Measurements from ENCODE around the gene STIP1. TPM values are rescaled to one million over a fixed set of nuclear protein-coding genes. Genes with fewer than 3 reads are reported as not detected.
A peak's percentile ranks its signal among the peaks of the same experiment; 100 is the strongest.

Gene STIP1
- total and polyA plus RNA-seq, 10 donors = 30.1 to 111 (median 68.7) TPM

DNA sequence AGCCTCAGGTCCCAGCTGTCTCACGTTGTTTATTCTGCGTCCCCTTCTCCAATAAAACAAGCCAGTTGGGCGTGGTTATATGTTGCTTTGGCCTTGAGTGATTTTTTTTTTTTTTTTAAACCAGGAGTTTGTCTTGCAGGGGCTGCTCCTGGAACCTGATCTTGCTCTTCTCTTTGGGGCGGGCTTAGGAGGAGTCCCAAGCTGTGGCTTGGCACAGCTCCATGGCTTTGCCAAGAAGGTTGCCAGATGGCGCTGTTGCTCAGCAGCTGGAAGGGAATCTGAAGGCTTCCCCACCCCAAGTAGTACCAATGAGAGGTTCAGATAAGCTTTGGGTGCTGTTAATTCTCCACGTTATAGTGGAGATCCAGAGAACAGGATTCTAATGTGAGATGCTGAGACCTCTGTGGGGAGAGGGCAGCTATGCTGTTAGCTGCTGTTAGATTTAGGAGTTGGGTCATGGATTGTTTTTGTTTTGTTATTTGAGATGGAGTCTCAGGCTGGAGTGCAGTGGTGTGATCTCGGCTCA lies 18.6 kb downstream of the STIP1 start:
- Histone ChIP-seq H3K4me1 (peaks cover 32 to 60% (median 51%) of the 10 kb centered on the region in 6 donors), H3K9me3 (no peaks in the 10 kb centered on the region), H3K27me3 (replicated peaks in 1 of 7) (no peaks in the 10 kb centered on the region), H3K27ac (peak overlapping the region in 7 of 8 donors; percentile 93 to 99 (median 96)), H3K36me3 (peaks cover 0 to 66% (median 46%) of the 10 kb centered on the region in 6 donors), H3K4me3 (peak overlapping the region in 1 of 8 donors; percentile 89)
- peak; percentile 95 for DNase-seq
- intact Hi-C loops (cut with DNase I; ENCODE audit: low total_unique reads) = loop anchor here (5.0 kb wide), 1 partner anchor 98 kb away; the partner anchor contains the start of gene CATSPERZ
- WGBS, 5 donors = 32 to 37% (median 36%) methylated on average over 7 of the region's 7 CpGs
- TF ChIP-seq POLR2A (IDR thresholded peaks at IDR 0.05) (no peak), CTCF (IDR thresholded peaks at IDR 0.05 in 8 of 11, conservative IDR thresholded peaks at IDR 0.05 in 3 of 11) (peak; percentile 65 to 91 (median 82)), POLR2AphosphoS5 (IDR thresholded peaks at IDR 0.05) (peak in 2 of 3 donors; percentile 71 to 93)

DNA sequence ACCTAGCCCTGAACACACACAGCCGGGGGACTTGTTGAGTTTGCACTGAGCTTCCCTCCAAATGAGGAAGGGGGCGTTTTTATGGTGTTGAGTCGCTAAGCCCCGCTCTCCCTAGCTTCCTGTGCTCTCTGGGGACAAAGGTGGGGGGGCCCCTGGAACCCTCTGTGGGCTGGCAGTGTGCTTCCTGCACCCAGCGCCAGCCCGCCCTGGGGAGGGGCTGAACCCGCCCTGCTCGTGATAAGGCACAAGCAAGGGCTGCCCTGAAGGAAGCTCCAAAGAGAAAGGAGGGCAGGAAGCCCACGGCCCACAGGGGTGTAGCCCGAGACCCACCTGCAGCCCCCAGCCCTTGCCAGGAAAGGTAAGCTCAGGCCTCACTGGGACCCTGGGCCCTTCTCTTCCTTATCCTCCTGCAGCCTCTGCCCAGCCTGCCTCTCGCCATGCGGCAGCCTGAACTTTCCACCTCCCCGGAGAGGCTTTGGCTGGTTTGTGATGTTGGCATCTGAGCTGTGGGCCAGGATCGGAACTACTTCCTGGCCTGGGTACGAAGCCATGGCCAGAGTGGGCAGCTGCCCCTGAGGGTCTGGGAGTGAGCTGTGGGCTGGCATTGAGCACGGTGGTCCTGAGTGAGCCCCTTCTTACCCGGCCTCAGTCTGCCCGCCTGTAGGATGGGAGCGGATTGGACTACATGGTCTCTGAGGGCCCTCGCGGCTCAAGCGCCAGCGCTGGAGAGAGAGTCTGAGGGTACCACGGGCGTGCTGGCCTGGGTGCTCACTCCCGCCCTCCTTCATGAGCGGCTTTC lies 20.7 kb downstream of the STIP1 start, which contains the start of gene FERMT3:
TSS of gene FERMT3 (plus strand) at position 265 of the 799 bp plus-strand sequence. CDS start 644 bp downstream, outside the sequence.
- 9 to 24% (median 15%) methylated on average over 12 to 27 of the region's 27 CpGs for WGBS, 5 donors
- H3K36me3 ChIP-seq = peaks cover 0 to 66% (median 46%) of the 10 kb centered on the region in 6 donors
- peak within 1 kb of the TSS; percentile 84 to 99 (median 96) for H3K27ac ChIP-seq
- H3K27me3 ChIP-seq (replicated peaks in 1 of 7) = no peaks in the 10 kb centered on the region
- intact Hi-C loops (cut with DNase I; ENCODE audit: low total_unique reads) = no loop called here
- TF ChIP-seq POLR2AphosphoS5 (IDR thresholded peaks at IDR 0.05) (peak; percentile 86 to 91 (median 88)), CTCF (IDR thresholded peaks at IDR 0.05 in 8 of 11, conservative IDR thresholded peaks at IDR 0.05 in 3 of 11) (peak in 3 of 11 experiments; percentile 23 to 27 (median 25)), POLR2A (IDR thresholded peaks at IDR 0.05) (no peak)
- H3K4me3 ChIP-seq = peak within 1 kb of the TSS; percentile 58 to 89 (median 80)
- H3K4me1 ChIP-seq = peaks cover 32 to 81% (median 53%) of the 10 kb centered on the region in 6 donors
- DNase-seq = peak; percentile 97
- no peaks in the 10 kb centered on the region for H3K9me3 ChIP-seq

DNA sequence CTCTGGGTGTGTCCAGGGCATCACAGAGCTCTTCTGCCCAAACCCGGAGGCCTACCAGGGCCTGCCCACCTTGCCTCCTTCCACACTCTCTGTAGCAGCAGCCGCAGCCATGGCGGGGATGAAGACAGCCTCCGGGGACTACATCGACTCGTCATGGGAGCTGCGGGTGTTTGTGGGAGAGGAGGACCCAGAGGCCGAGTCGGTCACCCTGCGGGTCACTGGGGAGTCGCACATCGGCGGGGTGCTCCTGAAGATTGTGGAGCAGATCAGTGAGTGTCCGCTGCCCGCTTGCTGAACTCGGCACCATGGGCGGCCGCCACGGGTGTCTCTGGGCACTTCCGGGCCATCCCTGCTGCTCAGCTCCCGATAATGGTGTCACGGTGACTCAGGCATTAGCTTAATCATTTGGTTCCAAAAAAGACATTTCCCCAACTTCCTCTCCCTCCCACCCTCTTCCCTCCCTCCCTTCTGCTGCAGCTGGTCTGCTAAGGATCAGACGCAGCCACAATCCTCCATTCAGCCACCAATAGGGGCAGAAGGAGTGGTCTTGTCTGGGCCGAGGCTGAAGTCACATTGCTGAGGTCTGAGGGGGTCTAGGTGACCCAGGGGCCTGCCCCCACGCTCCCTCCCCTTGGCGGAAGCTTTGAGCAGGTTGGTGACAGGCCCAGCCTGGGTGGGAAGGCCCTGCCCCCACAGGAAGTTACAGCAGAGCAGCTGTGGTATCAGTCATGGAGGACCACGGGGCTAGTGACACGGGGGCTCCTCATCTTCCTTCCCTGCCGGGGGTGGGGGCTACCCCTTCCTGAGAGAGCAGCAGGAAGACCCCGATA lies 21.5 kb downstream of the STIP1 start:
- intact Hi-C loops (cut with DNase I; ENCODE audit: low total_unique reads) = no loop called here
- Histone ChIP-seq H3K4me1 (peaks cover 32 to 89% (median 57%) of the 10 kb centered on the region in 6 donors), H3K27me3 (replicated peaks in 1 of 7) (no peaks in the 10 kb centered on the region), H3K36me3 (peaks cover 0 to 66% (median 47%) of the 10 kb centered on the region in 6 donors), H3K4me3 (peak overlapping the region; percentile 58 to 89 (median 80)), H3K27ac (peak overlapping the region; percentile 84 to 99 (median 96)), H3K9me3 (no peaks in the 10 kb centered on the region)
- peak; percentile 96 for DNase-seq
- WGBS, 5 donors = 2 to 6% (median 5%) methylated on average over 12 to 30 of the region's 30 CpGs
- TF ChIP-seq POLR2A (IDR thresholded peaks at IDR 0.05) (peak in 1 of 3 donors; percentile 20), CTCF (IDR thresholded peaks at IDR 0.05 in 8 of 11, conservative IDR thresholded peaks at IDR 0.05 in 3 of 11) (peak in 2 of 11 experiments; percentile 14 to 17), POLR2AphosphoS5 (IDR thresholded peaks at IDR 0.05) (peak; percentile 85 to 86 (median 85))
